ENCODE measurements around the gene TRHDE. TPM values are rescaled to one million over a fixed set of nuclear protein-coding genes. Genes with fewer than 3 reads are reported as not detected.

Gene TRHDE
- total and polyA plus RNA-seq, 2 donors (not counting 3 experiments of a cell fraction or from before 2014, with no cell fraction given), result not detected

- Histone ChIP-seq H3K9ac (replicated peaks; ENCODE audit: extremely low read depth, insufficient read depth, low read length) (no peak overlapping the region), H4K20me1 (replicated peaks; ENCODE audit: control insufficient read depth, extremely low read depth, insufficient read depth, low read length) (no peaks in the 10 kb centered on the region), H3K79me2 (ENCODE audit: control insufficient read depth, insufficient read depth, low read length) (no peaks in the 10 kb centered on the region), H3K36me3 (ENCODE audit: control insufficient read depth in 2 of 2, extremely low read depth in 1 of 2, insufficient read depth in 2 of 2, low read length in 2 of 2) (no peaks in the 10 kb centered on the region), H3K9me3 (replicated peaks; ENCODE audit: control insufficient read depth, insufficient read depth, low read length) (peaks cover 4% of the 10 kb centered on the region), H3K4me3 (replicated peaks in 1 of 3; ENCODE audit: insufficient read depth in 1 of 3, low read depth in 1 of 3, low read length in 3 of 3) (no peak overlapping the region), H3K27ac (ENCODE audit: insufficient read depth, low read depth, low read length) (no peak overlapping the region), H3K9me1 (replicated peaks; ENCODE audit: control insufficient read depth, extremely low read depth, insufficient read depth, low read length) (no peaks in the 10 kb centered on the region), H3K27me3 (ENCODE audit: control insufficient read depth in 2 of 2, insufficient read depth in 2 of 2, low read length in 2 of 2) (no peaks in the 10 kb centered on the region), H2AFZ (ENCODE audit: low read depth, low read length) (no peak overlapping the region), H3K4me2 (ENCODE audit: insufficient read depth, low read length) (no peak overlapping the region), H3K4me1 (ENCODE audit: control insufficient read depth, extremely low read depth, insufficient read depth, low read length) (no peaks in the 10 kb centered on the region)
- no TSS peak for BruUV-seq (replicated peaks)
- dilution Hi-C loops (cut with MboI; ENCODE audit: extremely low pct_ligation_motif_present, low sequenced_read_pairs) (no loop called here), intact Hi-C loops (cut with micrococcal nuclease) (no loop called here)
- TF ChIP-seq JUN (IDR thresholded peaks at IDR 0.05; ENCODE audit: borderline replicate concordance, insufficient read depth, insufficient read length, low read depth) (no peak), CTCF (IDR thresholded peaks at IDR 0.05; ENCODE audit: extremely low read depth in 1 of 2, insufficient read depth in 1 of 2, low read depth in 1 of 2, low read length in 2 of 2) (no peak), POLR2AphosphoS5 (IDR thresholded peaks at IDR 0.05; ENCODE audit: insufficient read depth, low read depth, low read length) (no peak), FOS (IDR thresholded peaks at IDR 0.05; ENCODE audit: borderline replicate concordance, insufficient read depth, low read length) (no peak), MYC (IDR thresholded peaks at IDR 0.05; ENCODE audit: low read depth, low read length) (no peak), GATA2 (IDR thresholded peaks at IDR 0.05; ENCODE audit: insufficient read depth, insufficient read length, low read depth, low read length) (no peak), POLR2A (IDR thresholded peaks at IDR 0.05; ENCODE audit: low read depth, low read length) (no peak), EZH2 (IDR thresholded peaks at IDR 0.05; ENCODE audit: borderline replicate concordance, low read depth, low read length, severe bottlenecking) (no peak), MAX (IDR thresholded peaks at IDR 0.05; ENCODE audit: insufficient read depth, insufficient read length) (no peak)
- POLR2A ChIA-PET, result no interaction called here
- CTCF ChIA-PET, result no interaction called here
- no peak for DNase-seq (ENCODE audit: low read depth, low spot score)
- no peak for FAIRE-seq
Observed at GRCh38 chr12:72448089-72448488, 175.9 kb downstream of the TRHDE start.
